H1 (cell line): ENCODE results near the gene RNU6-8. TPM values are rescaled to one million over a fixed set of nuclear protein-coding genes. Genes with fewer than 3 reads are reported as not detected.

Experiments used
- CTCF ChIA-PET: fragments of 300-600 bp; sonication (Branson Sonifier 250); formaldehyde crosslinking; loops from one replicate; lab custom pipeline; 2021; ENCODE audit not compliant: partially characterized antibody; lab: Charles Lee
- POLR2A ChIA-PET: fragments of 300-600 bp; sonication (Branson Sonifier 250); formaldehyde crosslinking; loops from one replicate; lab custom pipeline; 2021; ENCODE audit warnings: inconsistent platforms; ENCODE audit not compliant: partially characterized antibody; lab: Charles Lee
- DNase-seq, 2 experiments: peaks; one replicate each; pipeline versions ENCODE4 v3.0.0 to v3.0.0-alpha.2; 2010 to 2022; ENCODE audit warnings: low spot score in 2 of 2, low read depth in 1 of 2, mixed read lengths in 1 of 2
- FAIRE-seq: peaks from 2 replicates; lab custom pipeline; 2011; peaks lifted over from hg19 to GRCh38; lab: Jason Lieb, UNC
- H2AFZ ChIP-seq: 2 replicates; pipeline ENCODE4 v1.8.1; 2012; ENCODE audit warnings: low read length, inconsistent platforms
- H2AK5ac ChIP-seq: 2 replicates; pipeline ENCODE4 v1.6.1; 2013; ENCODE audit warnings: low read depth, low read length
- H2BK120ac ChIP-seq: replicated peaks from 2 replicates; pipeline ENCODE3; 2013; ENCODE audit warnings: low read depth, low read length, inconsistent platforms
- H2BK12ac ChIP-seq: 2 replicates; pipeline ENCODE4 v1.6.1; 2013; ENCODE audit warnings: low read depth, low read length
- H2BK15ac ChIP-seq: 2 replicates; pipeline ENCODE4 v1.6.1; 2013; ENCODE audit warnings: low read length
- H2BK20ac ChIP-seq: 2 replicates; pipeline ENCODE4 v1.6.1; 2013; ENCODE audit warnings: low read length
- H2BK5ac ChIP-seq: 2 replicates; pipeline ENCODE4 v1.6.1; 2013; ENCODE audit warnings: low read depth, low read length
- H3K14ac ChIP-seq: 2 replicates; pipeline ENCODE4 v1.6.1; 2013; ENCODE audit warnings: inconsistent platforms; ENCODE audit not compliant: insufficient read length
- H3K18ac ChIP-seq: 2 replicates; pipeline ENCODE4 v1.6.1; 2013; ENCODE audit warnings: low read length; ENCODE audit errors: extremely low read depth
- H3K23ac ChIP-seq: 2 replicates; pipeline ENCODE4 v1.6.1; 2013; ENCODE audit warnings: inconsistent platforms; ENCODE audit not compliant: insufficient read length
- H3K23me2 ChIP-seq: 2 replicates; pipeline ENCODE4 v1.6.1; 2013; ENCODE audit warnings: low read depth, low read length
- H3K27ac ChIP-seq: 2 replicates; pipeline ENCODE4 v1.6.1; 2011; ENCODE audit warnings: low read depth, low read length, inconsistent platforms
- H3K27me3 ChIP-seq, 4 experiments: replicated peaks in 1 of 4; 1 replicate in 1 of 4; 2 replicates in 3 of 4; pipeline versions ENCODE4 v1.6.1 to v1.8.1; 2011 to 2013; ENCODE audit warnings: low read length in 3 of 4, mild to moderate bottlenecking in 3 of 4, inconsistent platforms in 2 of 4, mixed read lengths in 2 of 4, moderate library complexity in 1 of 4; ENCODE audit not compliant: control insufficient read depth in 3 of 4, insufficient read depth in 3 of 4; ENCODE audit errors: extremely low read depth in 1 of 4
- H3K36me3 ChIP-seq, 4 experiments: 2 replicates each; pipeline versions ENCODE4 v1.6.1 to v1.8.1; 2011 to 2013; ENCODE audit warnings: mild to moderate bottlenecking in 4 of 4, low read length in 3 of 4, moderate library complexity in 2 of 4, control low read depth in 1 of 4, inconsistent platforms in 1 of 4; ENCODE audit not compliant: insufficient read depth in 4 of 4, control insufficient read depth in 2 of 4
- H3K4ac ChIP-seq: replicated peaks from 2 replicates; pipeline ENCODE3; 2013; ENCODE audit warnings: low read length, low read depth, mixed read lengths, inconsistent platforms; ENCODE audit not compliant: insufficient read length
- H3K4me1 ChIP-seq, 4 experiments: replicated peaks in 1 of 4; 1 replicate in 1 of 4; 2 replicates in 3 of 4; pipeline versions ENCODE4 v1.6.1 to v1.8.1; 2011 to 2013; ENCODE audit warnings: low read length in 3 of 4, inconsistent platforms in 2 of 4, mixed read lengths in 1 of 4; ENCODE audit not compliant: insufficient read depth in 4 of 4, control insufficient read depth in 3 of 4
- H3K4me2 ChIP-seq, 2 experiments: 2 replicates each; pipeline versions ENCODE4 v1.6.1 to v1.8.1; 2011 to 2013; ENCODE audit warnings: low read depth in 2 of 2, low read length in 2 of 2, control low read depth in 1 of 2, inconsistent platforms in 1 of 2, mild to moderate bottlenecking in 1 of 2; ENCODE audit not compliant: insufficient read depth in 1 of 2
- H3K4me3 ChIP-seq, 4 experiments: fragments of 200-600, 300-600 bp in 1 of 4; sonication (generic), shearing (Covaris generic), sonication (Bioruptor Twin) in 1 of 4; 2 replicates each; pipeline versions ENCODE4 v1.5.1 to v1.8.1; 2011 to 2016; ENCODE audit warnings: low read length in 4 of 4, low read depth in 3 of 4, control low read depth in 2 of 4, inconsistent platforms in 2 of 4, mild to moderate bottlenecking in 2 of 4, mixed read lengths in 1 of 4, moderate library complexity in 1 of 4; ENCODE audit not compliant: insufficient read depth in 2 of 4; ENCODE audit errors: extremely low read depth in 1 of 4
- H3K56ac ChIP-seq: replicated peaks from 2 replicates; pipeline ENCODE3; 2013; ENCODE audit warnings: low read depth, mild to moderate bottlenecking, mixed read lengths, low read length, inconsistent platforms; ENCODE audit not compliant: insufficient read length
- H3K79me1 ChIP-seq: 2 replicates; pipeline ENCODE4 v1.6.1; 2013; ENCODE audit warnings: low read depth, low read length, control low read depth
- H3K79me2 ChIP-seq, 2 experiments: 2 replicates each; pipeline versions ENCODE4 v1.6.1 to v1.8.1; 2012 to 2013; ENCODE audit warnings: low read length in 2 of 2, mild to moderate bottlenecking in 2 of 2, inconsistent platforms in 1 of 2; ENCODE audit not compliant: insufficient read depth in 2 of 2, control insufficient read depth in 1 of 2
- H3K9ac ChIP-seq, 4 experiments: replicated peaks in 1 of 4; 1 replicate in 1 of 4; 2 replicates in 3 of 4; pipeline versions ENCODE4 v1.6.1 to v1.8.1; 2011 to 2013; ENCODE audit warnings: low read depth in 3 of 4, low read length in 3 of 4, control low read depth in 2 of 4, mild to moderate bottlenecking in 2 of 4, moderate library complexity in 2 of 4, inconsistent platforms in 1 of 4; ENCODE audit errors: extremely low read depth in 1 of 4
- H3K9me3 ChIP-seq, 2 experiments: 2 replicates each; pipeline versions ENCODE4 v1.6.1 to v1.8.1; 2012 to 2013; ENCODE audit warnings: mild to moderate bottlenecking in 2 of 2, moderate library complexity in 2 of 2, control low read depth in 1 of 2, inconsistent platforms in 1 of 2, low read depth in 1 of 2, low read length in 1 of 2, mixed read lengths in 1 of 2; ENCODE audit not compliant: insufficient read depth in 2 of 2
- H4K20me1 ChIP-seq, 2 experiments: replicated peaks in 1 of 2; 2 replicates each; pipeline versions ENCODE3 to v1.8.1; 2011 to 2013; ENCODE audit warnings: inconsistent platforms in 2 of 2, low read length in 2 of 2, mild to moderate bottlenecking in 1 of 2; ENCODE audit not compliant: insufficient read depth in 2 of 2, control insufficient read depth in 1 of 2
- H4K5ac ChIP-seq: 2 replicates; pipeline ENCODE4 v1.6.1; 2013; ENCODE audit warnings: low read length, low read depth, mixed read lengths, inconsistent platforms; ENCODE audit not compliant: insufficient read length
- H4K8ac ChIP-seq: 2 replicates; pipeline ENCODE4 v1.8.0; 2013; ENCODE audit warnings: mild to moderate bottlenecking, moderate library complexity, low read length, inconsistent platforms; ENCODE audit not compliant: insufficient read depth; ENCODE audit errors: extremely low read depth
- H4K91ac ChIP-seq: replicated peaks from 2 replicates; pipeline ENCODE3; 2013; ENCODE audit warnings: low read length, mixed read lengths, inconsistent platforms; ENCODE audit not compliant: insufficient read length
- CEBPB ChIP-seq: IDR thresholded peaks from 2 replicates; pipeline ENCODE4 v1.6.1; 2012; ENCODE audit warnings: low read depth, low read length
- GABPA ChIP-seq: IDR thresholded peaks from 2 replicates; pipeline ENCODE4 v1.6.1; 2011; ENCODE audit warnings: mild to moderate bottlenecking, low read length, moderate library complexity, borderline replicate concordance; ENCODE audit not compliant: insufficient read depth
- GTF2F1 ChIP-seq: IDR thresholded peaks from 2 replicates; pipeline ENCODE4 v1.6.1; 2012; ENCODE audit warnings: low read depth, low read length, improper control_type of control experiment, borderline replicate concordance
- HDAC2 ChIP-seq, 2 experiments: fragments of 300-600 bp in 1 of 2; sonication (generic) in 1 of 2; IDR thresholded peaks; 2 replicates each; pipeline ENCODE4 v1.6.1; 2011 to 2012; ENCODE audit warnings: low read depth in 2 of 2, low read length in 2 of 2, mild to moderate bottlenecking in 2 of 2, moderate library complexity in 2 of 2, borderline replicate concordance in 1 of 2, inconsistent platforms in 1 of 2
- HDAC6 ChIP-seq: IDR thresholded peaks from one replicate; pipeline ENCODE4 v1.7.1; 2012; ENCODE audit warnings: low read depth, mild to moderate bottlenecking, inconsistent platforms, low read length, moderate library complexity
- KDM1A ChIP-seq: fragments of 200-600, 300-600 bp; sonication (generic); IDR thresholded peaks from 2 replicates; pipeline ENCODE4 v1.7.1; 2016; ENCODE audit warnings: mild to moderate bottlenecking, low read length, borderline replicate concordance
- PHF8 ChIP-seq: fragments of 200-600 bp; sonication (generic); conservative IDR thresholded peaks from 2 replicates; pipeline ENCODE4 v1.7.1; 2012; ENCODE audit warnings: low read depth, mild to moderate bottlenecking, inconsistent platforms, low read length, moderate library complexity
- RAD21 ChIP-seq, 2 experiments: IDR thresholded peaks in 1 of 2; conservative IDR thresholded peaks in 1 of 2; 2 replicates each; pipeline ENCODE4 v1.6.1; 2011; ENCODE audit warnings: low read depth in 2 of 2, low read length in 2 of 2, improper control_type of control experiment in 1 of 2, inconsistent platforms in 1 of 2, mild to moderate bottlenecking in 1 of 2, moderate library complexity in 1 of 2
- RBBP5 ChIP-seq: IDR thresholded peaks from 2 replicates; pipeline ENCODE4 v1.7.1; 2012; ENCODE audit warnings: low read depth, mild to moderate bottlenecking, inconsistent platforms, low read length, moderate library complexity, borderline replicate concordance
- RNF2 ChIP-seq: fragments of 200-900, 300-1000 bp; sonication (generic); IDR thresholded peaks from 2 replicates; pipeline ENCODE4 v1.7.1; 2016; ENCODE audit warnings: borderline replicate concordance, low read depth, mild to moderate bottlenecking, antibody characterized with exemption, low read length; ENCODE audit not compliant: poor library complexity, severe bottlenecking; ENCODE audit errors: missing control alignments
- SAP30 ChIP-seq: fragments of 300-600 bp; sonication (generic); IDR thresholded peaks from 2 replicates; pipeline ENCODE4 v1.7.1; 2012; ENCODE audit warnings: low read length, moderate library complexity, mild to moderate bottlenecking, inconsistent platforms; ENCODE audit not compliant: insufficient read depth, insufficient replicate concordance
- YY1 ChIP-seq: IDR thresholded peaks from 2 replicates; pipeline ENCODE4 v1.6.1; 2011; ENCODE audit warnings: low read depth, mild to moderate bottlenecking, low read length
- ZNF274 ChIP-seq: IDR thresholded peaks from 2 replicates; pipeline ENCODE4 v1.7.0; 2012; ENCODE audit warnings: low read length, borderline replicate concordance; ENCODE audit errors: extremely low read depth
- WGBS, 2 experiments: shearing (Covaris generic) in 1 of 2; methylation state at CpG; one replicate each; pipeline versions ENCODE4 v1.1.6 to v1.1.7; 2013 to 2015; ENCODE audit warnings: low lambda C conversion rate in 2 of 2, mixed read lengths in 2 of 2, inconsistent platforms in 1 of 2, low coverage in 1 of 2, missing lambda C conversion rate in 1 of 2; ENCODE audit not compliant: insufficient replicate concordance in 2 of 2, insufficient coverage in 1 of 2, insufficient read length in 1 of 2; ENCODE audit errors: extremely low coverage in 1 of 2, missing lambda C conversion rate in 1 of 2; 5-methylcytosine and 5-hydroxymethylcytosine counted together
- polyA plus RNA-seq, 7 experiments: library from polyadenylated mRNA; depleted of rRNA in 3 of 7; stranded (reverse) in 5 of 7; unstranded in 2 of 7; fragments of >200 nt in 5 of 7; fragments of 200-250 nt in 2 of 7; gene quantifications; 1 replicate in 5 of 7; 2 replicates in 1 of 7; 4 replicates in 1 of 7; pipeline versions ENCODE4 v1.2.1 to v1.2.3, GENCODE V29; 2011 to 2013; ENCODE audit warnings: missing spikeins in 2 of 7, mixed read lengths in 2 of 7
- total RNA-seq: library from RNA; stranded (reverse); fragmentation: NEBNext Ultra II Directional; extraction: Animal tissue kit (Norgen Biotek cat#: 25700); gene quantifications from 2 replicates; pipeline ENCODE4 v1.2.1, GENCODE V29; 2021

RNU6-8 gene
- total and polyA plus RNA-seq, 2 of the 8 experiments (the other 6 are each of a cell fraction or from before 2014, with no cell fraction given), result not detected

GRCh38 chr14:32208490-32208889, 5.4 kb upstream of the RNU6-8 start:
- H3K27me3 ChIP-seq, result no peaks in the 10 kb centered on the region
- no peaks in the 10 kb centered on the region; the same call in 1 of the 2 replicates for H3K23me2 ChIP-seq
- no peak overlapping the region for H3K27ac ChIP-seq
- DNase-seq (no peak), FAIRE-seq (no peak)
- ChIA-PET POLR2A (no interaction called here), CTCF (interaction anchor here (1.8 kb wide), 1 partner anchor 46 kb away, joined by 6 read pairs; no protein-coding TSS in a partner anchor)
- H3K9ac ChIP-seq, result no peak overlapping the region
- H3K14ac ChIP-seq, result no peak overlapping the region
- 100% methylated on average over 3 of the region's 3 CpGs; no CpG with 5 or more reads in 1 of the 2 experiments for WGBS, 2 experiments
- H2AFZ ChIP-seq, result no peak overlapping the region
- peaks cover 0 to 3% (median 0%) of the 10 kb centered on the region in 4 experiments; a peak in 1 of 7 replicates for H3K4me1 ChIP-seq
- H3K36me3 ChIP-seq, result no peaks in the 10 kb centered on the region
- no peaks in the 10 kb centered on the region for H3K79me1 ChIP-seq
- H3K4me3 ChIP-seq, result no peak overlapping the region
- no peak overlapping the region for H2AK5ac ChIP-seq
- no peak overlapping the region for H3K4ac ChIP-seq
- no peaks in the 10 kb centered on the region for H4K20me1 ChIP-seq
- no peak overlapping the region for H3K56ac ChIP-seq
- H4K91ac ChIP-seq, result no peak overlapping the region
- no peaks in the 10 kb centered on the region for H3K79me2 ChIP-seq
- H3K4me2 ChIP-seq, result no peak overlapping the region
- H2BK20ac ChIP-seq, result no peak overlapping the region
- no peaks in the 10 kb centered on the region for H3K9me3 ChIP-seq
- no peak overlapping the region for H3K18ac ChIP-seq
- no peak overlapping the region for H2BK15ac ChIP-seq
- no peak overlapping the region for H4K5ac ChIP-seq
- H3K23ac ChIP-seq, result no peak overlapping the region
- H4K8ac ChIP-seq, result no peak overlapping the region
- no peak overlapping the region for H2BK5ac ChIP-seq
- H2BK12ac ChIP-seq, result no peak overlapping the region
- no peak overlapping the region for H2BK120ac ChIP-seq
- TF ChIP-seq HDAC2 (IDR thresholded peaks at IDR 0.05; ENCODE audit: borderline replicate concordance in 1 of 2, low read depth in 2 of 2, low read length in 2 of 2) (no peak), YY1 (no peak), CEBPB (no peak), RAD21 (IDR thresholded peaks at IDR 0.05 in 1 of 2, conservative IDR thresholded peaks at IDR 0.05 in 1 of 2; ENCODE audit: low read depth in 2 of 2, low read length in 2 of 2) (no peak), RBBP5 (no peak), ZNF274 (no peak), HDAC6 (no peak), GABPA (no peak), RNF2 (no peak), KDM1A (no peak), SAP30 (no peak), PHF8 (no peak), GTF2F1 (no peak)
